Activated CD4-positive, CD25-positive, alpha-beta regulatory T cell (primary cell): ENCODE data around the gene THSD4.

Experiments
- DNase-seq, 4 experiments: peaks; one replicate each; lab custom pipeline; 2025; lab: John Stamatoyannopoulos, UW

THSD4 gene

GRCh38 chr15:71545223-71545760 is 430.0 kb downstream of the THSD4 start:
- DNase-seq, result no peak

- no peak for DNase-seq
These were observed 430.7 kb downstream of the THSD4 start for GRCh38 chr15:71545923-71546322.

DNA sequence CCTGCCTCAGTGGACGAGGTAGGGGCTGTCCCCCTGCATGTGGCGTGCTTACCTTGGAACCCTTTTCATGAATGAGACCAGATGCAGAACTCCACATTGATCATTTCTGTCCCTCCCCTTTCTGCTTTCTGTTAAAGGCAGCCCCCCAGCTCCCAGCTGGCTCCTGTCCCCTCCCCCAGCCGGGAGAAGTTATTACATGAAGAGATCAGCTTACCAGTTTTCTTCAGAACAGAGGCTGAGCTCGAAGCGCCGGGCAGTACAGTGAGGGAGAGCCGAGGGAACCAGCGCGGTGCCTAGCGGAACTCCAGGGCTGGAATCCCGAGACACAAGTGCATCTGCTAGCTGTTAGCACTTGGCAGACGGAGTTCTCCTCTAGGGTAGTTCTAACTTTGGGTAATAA is 431.7 kb downstream of the THSD4 start:
- DNase-seq, result no peak

DNA sequence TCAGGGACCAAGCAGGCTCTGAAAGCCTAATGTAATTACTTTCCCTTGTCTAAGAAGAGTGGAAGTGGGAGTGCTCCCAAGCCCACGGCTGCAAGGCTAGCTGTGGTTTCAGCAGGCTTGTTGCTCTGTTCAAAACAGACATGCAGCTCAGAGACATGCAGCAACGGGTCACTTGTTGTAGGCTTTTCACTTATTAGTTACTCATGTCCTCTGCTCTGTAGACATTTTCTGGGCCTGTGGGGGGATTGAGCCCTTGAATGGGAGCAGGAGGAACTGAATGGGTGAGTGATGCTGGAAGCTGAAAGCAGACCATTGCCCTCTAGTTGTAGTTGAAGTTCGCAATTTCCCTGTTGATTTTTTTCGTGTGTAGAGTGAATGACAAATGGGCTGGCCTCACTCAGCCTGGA is 433.1 kb downstream of the THSD4 start:
- DNase-seq, result no peak

DNA sequence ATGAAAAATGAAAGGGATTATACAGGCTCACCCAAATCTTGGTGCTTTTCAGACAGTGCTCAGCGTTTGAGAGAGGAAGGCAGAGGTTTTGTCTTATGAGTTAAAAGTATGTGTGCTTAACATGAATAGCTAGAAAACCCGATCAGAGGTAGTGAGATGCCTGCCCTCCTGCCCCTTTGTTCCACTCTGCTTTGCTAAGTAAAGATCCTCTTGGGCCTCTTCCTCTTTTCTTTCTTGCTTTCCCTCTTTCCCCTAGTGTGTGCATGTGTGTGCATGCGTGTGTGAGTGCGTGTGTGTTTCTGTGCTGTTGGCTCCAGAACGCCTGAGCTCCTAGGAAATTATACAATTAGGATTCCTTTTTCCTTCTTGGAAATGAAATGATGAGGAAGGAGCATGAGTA is 433.8 kb downstream of the THSD4 start:
- DNase-seq, result no peak

- no peak for DNase-seq
These were observed 434.4 kb downstream of the THSD4 start for GRCh38 chr15:71549697-71550096.

DNA sequence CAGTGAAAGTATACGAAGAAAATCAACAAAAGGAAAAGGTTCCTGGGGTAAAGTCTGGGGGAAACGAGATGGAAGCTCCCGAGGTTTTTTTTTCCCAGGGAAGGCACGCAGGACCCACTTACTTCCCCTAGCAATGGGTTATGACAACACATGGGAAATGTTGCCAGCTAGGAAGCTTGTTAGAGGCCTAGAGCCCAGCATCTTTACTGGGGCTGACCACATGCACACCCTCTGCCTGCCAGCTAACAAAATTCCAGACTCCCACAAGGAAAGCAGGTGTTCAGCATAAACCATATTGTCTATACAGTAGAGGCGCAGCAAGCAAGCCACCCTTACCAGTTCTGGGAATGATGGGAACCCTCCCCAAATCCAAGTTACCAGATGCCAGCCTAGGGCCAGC is 436.3 kb downstream of the THSD4 start:
- DNase-seq, result no peak

GRCh38 chr15:71559098-71559497 is 443.8 kb downstream of the THSD4 start:
- no peak for DNase-seq

GRCh38 chr15:71559616-71560015 is 444.3 kb downstream of the THSD4 start:
- DNase-seq, result no peak

DNA sequence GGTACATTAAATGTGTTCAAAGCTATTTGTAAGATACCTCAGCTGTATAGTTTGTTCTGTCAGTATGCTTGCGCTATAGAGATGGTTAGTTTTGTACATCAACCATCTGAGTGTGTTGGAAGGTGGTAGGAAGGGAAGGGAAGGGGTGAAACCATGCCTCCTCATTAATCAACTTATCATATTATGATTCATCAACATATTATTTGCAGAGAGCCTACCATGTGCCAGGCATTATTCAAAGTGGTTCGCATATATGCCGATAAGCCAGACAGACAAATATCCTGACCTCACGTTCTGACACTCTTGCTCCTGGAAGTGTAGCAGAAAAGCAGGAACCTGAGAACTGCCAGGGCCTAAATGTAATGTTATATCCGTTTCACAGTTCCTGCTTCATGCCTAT is 447.0 kb downstream of the THSD4 start:
- no peak for DNase-seq

DNA sequence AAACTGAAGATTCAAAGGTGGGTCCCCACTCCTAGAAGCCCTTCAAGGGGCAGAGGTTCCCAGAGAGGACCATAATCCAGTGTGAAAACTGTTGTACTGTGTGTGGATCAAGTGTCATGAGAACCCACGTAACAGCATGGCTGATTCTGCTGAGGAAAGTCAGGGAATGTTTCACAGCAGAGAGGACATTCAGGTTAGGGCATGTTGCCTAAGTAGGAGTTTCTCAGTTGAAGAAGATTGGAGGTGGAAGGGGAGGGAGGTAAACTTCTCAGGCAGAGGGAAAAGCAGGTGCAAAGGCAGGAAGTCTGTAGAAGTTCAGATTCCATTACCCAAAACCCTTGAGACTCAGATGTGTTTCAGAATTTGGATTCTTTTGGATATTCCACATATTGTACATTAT is 448.9 kb downstream of the THSD4 start:
- no peak for DNase-seq

DNA sequence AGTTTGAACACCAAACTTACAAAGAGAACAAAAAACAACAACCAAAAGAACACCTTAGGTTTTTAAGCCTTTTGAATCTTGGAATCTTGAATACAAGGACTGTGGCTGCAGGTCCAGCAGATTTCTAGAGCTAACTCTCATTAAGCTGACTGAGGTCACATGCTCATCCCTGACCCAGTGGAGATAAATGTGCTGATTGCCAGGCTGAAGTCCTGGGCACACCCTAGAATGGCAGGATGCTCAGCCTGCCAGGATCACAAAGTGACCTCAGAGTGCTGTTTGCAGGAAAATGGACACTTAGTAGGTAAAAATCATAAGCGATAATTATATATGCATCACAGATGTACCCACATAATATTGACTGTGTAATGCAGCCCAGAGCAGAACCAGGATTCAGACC is 449.7 kb downstream of the THSD4 start:
- no peak for DNase-seq

- no peak for DNase-seq
These were observed 450.4 kb downstream of the THSD4 start for GRCh38 chr15:71565631-71566160.

GRCh38 chr15:71566226-71566625 is 451.0 kb downstream of the THSD4 start:
- no peak for DNase-seq

DNA sequence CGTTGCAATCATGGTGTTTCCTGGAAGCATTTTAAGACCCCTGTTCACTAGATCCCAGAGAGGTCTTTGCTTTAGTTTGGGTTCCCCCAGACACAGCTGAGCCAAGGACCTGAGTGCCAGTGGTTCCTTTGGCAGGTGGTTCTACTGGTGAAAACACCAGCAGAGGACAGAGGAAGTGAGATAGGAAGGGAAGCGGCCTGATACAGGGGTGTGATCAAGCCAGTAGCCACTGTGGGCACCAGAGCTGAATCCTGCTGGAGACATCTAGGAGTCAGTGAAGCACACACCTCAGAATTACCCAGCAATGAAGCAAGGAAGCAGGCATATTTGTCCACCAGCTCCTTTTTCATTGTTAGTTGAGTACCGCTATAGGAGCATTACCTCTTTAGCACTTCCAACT is 451.9 kb downstream of the THSD4 start:
- DNase-seq, result no peak

DNA sequence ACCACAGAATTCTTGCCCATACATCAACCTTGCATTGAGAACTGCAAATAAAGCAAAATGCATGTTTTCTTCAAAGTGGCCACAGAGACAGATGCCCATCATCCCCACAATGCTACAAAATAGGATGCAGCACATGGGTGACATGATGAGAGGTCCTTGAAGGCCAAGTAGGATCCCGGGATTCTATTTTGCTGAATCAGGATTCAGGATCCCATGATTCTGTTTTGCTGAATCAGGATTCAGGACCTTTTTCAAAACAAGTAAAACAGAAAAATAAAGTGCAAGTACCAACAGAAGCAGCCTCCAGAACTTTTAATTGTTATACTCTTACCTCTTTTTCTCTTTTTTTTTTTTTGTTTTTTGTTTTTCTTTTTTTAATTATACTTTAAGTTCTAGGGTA is 453.0 kb downstream of the THSD4 start:
- DNase-seq, result no peak

DNA sequence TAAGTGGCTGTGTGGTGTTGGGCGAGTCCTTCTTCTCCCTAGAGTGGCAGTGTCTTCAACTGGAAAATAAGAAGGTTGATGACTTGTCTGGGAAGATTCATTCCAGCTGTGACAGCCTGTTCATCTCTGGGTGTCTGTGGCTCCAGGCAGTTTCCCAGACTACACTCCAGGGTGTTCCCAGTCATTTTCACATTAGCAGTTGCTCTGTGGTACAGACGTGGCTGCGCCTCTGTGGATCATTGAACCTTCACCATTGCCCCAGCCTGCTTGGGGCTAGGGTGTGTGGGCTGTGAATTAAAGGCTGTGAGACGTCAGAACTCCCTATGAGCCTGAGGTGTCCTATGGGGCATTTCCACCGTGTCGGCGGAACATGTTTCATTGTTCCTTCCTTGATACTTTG is 455.5 kb downstream of the THSD4 start:
- DNase-seq, result no peak

- no peak for DNase-seq
These were observed 456.4 kb downstream of the THSD4 start for GRCh38 chr15:71571641-71572040.

DNA sequence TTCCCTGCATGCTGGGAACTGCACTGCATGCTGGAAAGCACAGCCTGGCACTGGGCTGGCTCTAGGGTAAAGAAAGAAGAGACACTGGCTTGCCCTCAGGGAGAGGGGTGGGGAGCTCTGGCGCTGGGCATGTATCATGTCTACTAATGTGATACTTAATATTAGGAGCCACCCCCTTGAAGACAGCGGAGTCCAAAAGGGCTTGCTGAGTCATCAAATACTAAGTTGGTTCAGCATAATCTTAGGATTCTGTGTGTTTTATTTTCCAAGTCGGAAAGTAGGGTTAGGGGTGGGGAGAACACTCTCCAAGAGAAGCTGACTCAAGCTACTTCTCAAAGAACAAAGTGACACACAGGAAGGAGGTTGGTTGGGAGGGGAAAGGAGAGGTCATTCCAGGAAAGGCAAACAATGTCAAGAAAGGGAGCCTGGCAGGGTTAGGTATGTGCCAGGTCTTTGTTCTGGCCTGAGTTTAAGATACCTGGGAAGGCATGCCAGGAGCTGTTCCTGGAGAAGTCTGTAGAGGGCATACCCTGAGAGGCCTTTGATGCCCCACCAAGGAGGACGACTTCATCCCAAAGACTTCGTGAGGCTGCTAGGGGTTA is 457.3 kb downstream of the THSD4 start:
- no peak for DNase-seq

DNA sequence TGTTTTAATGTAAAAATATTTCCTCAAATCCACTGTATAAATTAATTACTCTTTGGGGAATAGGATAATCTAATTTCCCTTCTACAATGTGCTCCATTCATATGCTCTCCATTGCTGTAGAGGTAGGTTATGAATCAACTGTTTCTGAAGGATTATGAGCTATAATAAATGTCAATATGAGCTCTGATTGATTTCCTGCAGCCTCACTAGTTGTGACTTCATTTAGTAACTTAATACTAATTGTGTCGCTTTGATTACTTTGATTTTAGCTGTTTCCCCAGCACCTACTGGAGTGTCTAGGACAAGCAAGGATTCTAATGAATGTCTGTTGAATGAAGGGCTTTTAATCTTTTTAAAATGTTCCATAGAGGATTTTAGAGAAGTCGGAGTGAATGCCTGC is 458.3 kb downstream of the THSD4 start:
- DNase-seq, result no peak

DNA sequence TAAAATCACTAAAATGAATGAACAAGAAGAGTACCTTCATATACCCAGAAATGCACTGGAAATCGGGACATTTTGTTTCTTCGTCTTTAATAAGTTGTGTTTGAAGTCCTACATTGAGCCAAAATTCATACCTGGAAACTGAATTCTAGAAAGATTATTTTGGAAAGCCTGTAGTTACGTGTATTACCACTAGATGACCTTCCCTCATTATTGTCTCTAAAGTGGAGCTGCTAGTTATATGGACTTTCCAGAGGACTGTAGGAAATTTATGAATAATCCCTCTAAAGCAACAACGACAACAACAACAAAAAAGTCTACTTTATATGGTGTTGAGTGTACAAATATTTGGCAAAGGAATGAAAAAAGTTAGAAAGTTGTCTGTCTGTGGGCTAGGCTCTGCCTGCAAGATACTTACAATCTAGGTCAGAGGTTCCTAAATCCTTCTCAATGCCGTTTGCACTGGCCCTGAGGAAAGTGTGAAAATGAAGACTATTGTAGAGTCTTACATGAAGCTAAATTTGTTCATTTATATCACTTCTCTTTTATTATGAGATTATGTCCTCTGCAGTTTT is 460.3 kb downstream of the THSD4 start:
- no peak for DNase-seq

GRCh38 chr15:71577071-71577470 is 461.8 kb downstream of the THSD4 start:
- DNase-seq, result no peak

- no peak for DNase-seq
These were observed 466.2 kb downstream of the THSD4 start for GRCh38 chr15:71581398-71581930.

DNA sequence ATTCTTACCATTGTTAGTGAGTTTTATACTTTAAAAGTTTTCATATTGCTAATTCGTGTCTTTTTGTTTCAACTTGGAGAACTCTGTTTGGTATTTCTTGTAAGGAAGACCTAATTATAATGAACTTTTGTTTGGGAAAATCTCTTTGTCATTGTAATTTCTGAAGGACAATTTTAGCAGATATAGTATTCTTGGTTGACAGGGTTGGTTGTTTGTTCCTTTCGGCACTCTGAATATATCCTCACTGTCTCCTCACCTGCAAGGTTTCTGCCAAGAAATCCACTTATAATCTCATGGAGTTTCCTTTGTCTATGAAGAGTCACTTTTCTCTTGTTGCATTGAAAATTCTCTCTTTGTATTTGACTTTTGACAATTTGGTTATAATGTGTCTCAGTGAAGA is 469.9 kb downstream of the THSD4 start:
- no peak for DNase-seq
